ENCODE measurements around the gene OSBP2.

Gene OSBP2

GRCh38 chr22:30828187-30829155, 133.8 kb downstream of the OSBP2 start:
- no peak for DNase-seq
- Histone ChIP-seq H3K4me3 (ENCODE audit: insufficient read depth in 1 of 2, low read depth in 1 of 2, low read length in 2 of 2) (no peak overlapping the region), H3K4me2 (ENCODE audit: low read length, poor library complexity, severe bottlenecking) (no peak overlapping the region), H3K27me3 (ENCODE audit: control insufficient read depth in 1 of 2, insufficient read depth in 1 of 2, low read length in 2 of 2) (peaks cover 5 to 56% of the 10 kb centered on the region in 2 experiments), H3K9ac (ENCODE audit: low read length) (no peak overlapping the region), H3K36me3 (ENCODE audit: control insufficient read depth in 1 of 2, insufficient read depth in 2 of 2, low read depth in 1 of 2, low read length in 2 of 2) (no peaks in the 10 kb centered on the region), H2BK12ac (ENCODE audit: low read length in 2 of 2) (no peak overlapping the region), H3K9me3 (ENCODE audit: control insufficient read depth, low read length) (no peaks in the 10 kb centered on the region), H3K23ac (ENCODE audit: low read length in 2 of 2) (peak overlapping the region in 1 of 2 experiments; percentile 36), H3K14ac (ENCODE audit: low read length in 2 of 2) (no peak overlapping the region), H4K8ac (ENCODE audit: low read length) (no peak overlapping the region), H2AK5ac (ENCODE audit: low read length, severe bottlenecking) (no peak overlapping the region), H2BK15ac (ENCODE audit: low read depth, poor library complexity, severe bottlenecking) (no peak overlapping the region), H4K91ac (ENCODE audit: low read length) (no peak overlapping the region), H3K79me1 (replicated peaks; ENCODE audit: low read length, poor library complexity, severe bottlenecking) (no peaks in the 10 kb centered on the region), H3K27ac (ENCODE audit: low read length, poor library complexity, severe bottlenecking) (no peak overlapping the region), H3K4ac (ENCODE audit: low read depth in 1 of 2, low read length in 2 of 2) (no peak overlapping the region), H2AFZ (ENCODE audit: low read depth, low read length) (no peak overlapping the region), H2BK5ac (ENCODE audit: low read depth, low read length, poor library complexity, severe bottlenecking) (no peak overlapping the region), H2BK120ac (ENCODE audit: low read depth, low read length) (no peak overlapping the region), H3K4me1 (ENCODE audit: control insufficient read depth, insufficient read depth, low read depth, low read length) (peaks cover 1% of the 10 kb centered on the region), H3K18ac (ENCODE audit: low read depth in 1 of 2, low read length in 2 of 2) (no peak overlapping the region)
- WGBS = 81% methylated on average over 14 of the region's 14 CpGs

- H2AK5ac ChIP-seq (ENCODE audit: low read length, severe bottlenecking) = no peak overlapping the region
- peak overlapping the region in 1 of 2 experiments; percentile 31 for H3K4me3 ChIP-seq (ENCODE audit: insufficient read depth in 1 of 2, low read depth in 1 of 2, low read length in 2 of 2)
- H2BK12ac ChIP-seq (ENCODE audit: low read length in 2 of 2) = no peak overlapping the region
- no peak overlapping the region for H3K18ac ChIP-seq (ENCODE audit: low read depth in 1 of 2, low read length in 2 of 2)
- H2BK15ac ChIP-seq (ENCODE audit: low read depth, poor library complexity, severe bottlenecking) = no peak overlapping the region
- H3K4me1 ChIP-seq (ENCODE audit: control insufficient read depth, insufficient read depth, low read depth, low read length) = peaks cover 1% of the 10 kb centered on the region
- no peak overlapping the region for H3K4me2 ChIP-seq (ENCODE audit: low read length, poor library complexity, severe bottlenecking)
- no peak overlapping the region for H3K14ac ChIP-seq (ENCODE audit: low read length in 2 of 2)
- no peak overlapping the region for H4K91ac ChIP-seq (ENCODE audit: low read length)
- H4K8ac ChIP-seq (ENCODE audit: low read length) = no peak overlapping the region
- DNase-seq = no peak
- no peaks in the 10 kb centered on the region for H3K79me1 ChIP-seq (replicated peaks; ENCODE audit: low read length, poor library complexity, severe bottlenecking)
- H2BK120ac ChIP-seq (ENCODE audit: low read depth, low read length) = no peak overlapping the region
- H2BK5ac ChIP-seq (ENCODE audit: low read depth, low read length, poor library complexity, severe bottlenecking) = no peak overlapping the region
- no peak overlapping the region for H2AFZ ChIP-seq (ENCODE audit: low read depth, low read length)
- H3K9me3 ChIP-seq (ENCODE audit: control insufficient read depth, low read length) = no peaks in the 10 kb centered on the region
- no peak overlapping the region for H3K23ac ChIP-seq (ENCODE audit: low read length in 2 of 2)
- peaks cover 0 to 40% of the 10 kb centered on the region in 2 experiments for H3K27me3 ChIP-seq (ENCODE audit: control insufficient read depth in 1 of 2, insufficient read depth in 1 of 2, low read length in 2 of 2)
- no peak overlapping the region for H3K27ac ChIP-seq (ENCODE audit: low read length, poor library complexity, severe bottlenecking)
- H3K4ac ChIP-seq (ENCODE audit: low read depth in 1 of 2, low read length in 2 of 2) = no peak overlapping the region
- 78% methylated on average over 12 of the region's 12 CpGs for WGBS
- peak overlapping the region; percentile 74 for H3K9ac ChIP-seq (ENCODE audit: low read length)
- no peaks in the 10 kb centered on the region for H3K36me3 ChIP-seq (ENCODE audit: control insufficient read depth in 1 of 2, insufficient read depth in 2 of 2, low read depth in 1 of 2, low read length in 2 of 2)
Observed at GRCh38 chr22:30829901-30830550, 135.4 kb downstream of the OSBP2 start.

DNA sequence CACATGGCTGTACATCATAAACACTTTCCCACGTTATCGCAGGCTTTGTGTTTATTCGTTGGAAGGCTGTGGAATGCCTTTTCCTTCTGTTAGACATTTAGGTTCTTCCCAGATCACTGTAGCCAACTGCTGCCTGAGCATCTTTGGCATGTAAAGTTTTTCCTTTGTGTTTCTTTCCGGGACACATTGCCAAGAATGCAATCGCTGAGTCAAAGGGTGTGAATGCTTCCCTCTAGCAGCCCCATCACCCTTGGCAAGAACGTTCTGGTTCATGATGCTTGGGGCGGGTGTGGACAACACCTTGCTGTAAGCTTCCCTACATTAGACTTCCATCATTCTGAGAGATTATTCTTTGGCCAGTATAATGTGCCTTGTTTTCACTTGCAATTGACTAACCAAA, 136.2 kb downstream of the OSBP2 start:
- no peak overlapping the region for H2BK15ac ChIP-seq (ENCODE audit: low read depth, poor library complexity, severe bottlenecking)
- peaks cover 1% of the 10 kb centered on the region for H3K4me1 ChIP-seq (ENCODE audit: control insufficient read depth, insufficient read depth, low read depth, low read length)
- H3K23ac ChIP-seq (ENCODE audit: low read length in 2 of 2) = no peak overlapping the region
- H4K8ac ChIP-seq (ENCODE audit: low read length) = no peak overlapping the region
- no peak overlapping the region for H2BK120ac ChIP-seq (ENCODE audit: low read depth, low read length)
- no peak overlapping the region for H3K14ac ChIP-seq (ENCODE audit: low read length in 2 of 2)
- no peak overlapping the region for H3K27ac ChIP-seq (ENCODE audit: low read length, poor library complexity, severe bottlenecking)
- H2BK12ac ChIP-seq (ENCODE audit: low read length in 2 of 2) = no peak overlapping the region
- no peaks in the 10 kb centered on the region for H3K36me3 ChIP-seq (ENCODE audit: control insufficient read depth in 1 of 2, insufficient read depth in 2 of 2, low read depth in 1 of 2, low read length in 2 of 2)
- peak overlapping the region; percentile 74 for H3K9ac ChIP-seq (ENCODE audit: low read length)
- no peak overlapping the region for H4K91ac ChIP-seq (ENCODE audit: low read length)
- no peak overlapping the region for H2AK5ac ChIP-seq (ENCODE audit: low read length, severe bottlenecking)
- H3K9me3 ChIP-seq (ENCODE audit: control insufficient read depth, low read length) = no peaks in the 10 kb centered on the region
- H3K4ac ChIP-seq (ENCODE audit: low read depth in 1 of 2, low read length in 2 of 2) = no peak overlapping the region
- H2BK5ac ChIP-seq (ENCODE audit: low read depth, low read length, poor library complexity, severe bottlenecking) = no peak overlapping the region
- no peak overlapping the region for H3K4me2 ChIP-seq (ENCODE audit: low read length, poor library complexity, severe bottlenecking)
- no peak overlapping the region for H2AFZ ChIP-seq (ENCODE audit: low read depth, low read length)
- H3K27me3 ChIP-seq (ENCODE audit: control insufficient read depth in 1 of 2, insufficient read depth in 1 of 2, low read length in 2 of 2) = peaks cover 0 to 31% of the 10 kb centered on the region in 2 experiments
- no peak for DNase-seq
- no peak overlapping the region for H3K18ac ChIP-seq (ENCODE audit: low read depth in 1 of 2, low read length in 2 of 2)
- H3K4me3 ChIP-seq (ENCODE audit: insufficient read depth in 1 of 2, low read depth in 1 of 2, low read length in 2 of 2) = no peak overlapping the region
- whole genome bisulfite sequencing = 79% methylated on average over 7 of the region's 7 CpGs
- no peaks in the 10 kb centered on the region for H3K79me1 ChIP-seq (replicated peaks; ENCODE audit: low read length, poor library complexity, severe bottlenecking)

- peaks cover 1% of the 10 kb centered on the region for H3K4me1 ChIP-seq (ENCODE audit: control insufficient read depth, insufficient read depth, low read depth, low read length)
- no peak overlapping the region for H4K91ac ChIP-seq (ENCODE audit: low read length)
- DNase-seq = no peak
- no peaks in the 10 kb centered on the region for H3K9me3 ChIP-seq (ENCODE audit: control insufficient read depth, low read length)
- peaks cover 0 to 34% of the 10 kb centered on the region in 2 experiments for H3K27me3 ChIP-seq (ENCODE audit: control insufficient read depth in 1 of 2, insufficient read depth in 1 of 2, low read length in 2 of 2)
- H3K4me3 ChIP-seq (ENCODE audit: insufficient read depth in 1 of 2, low read depth in 1 of 2, low read length in 2 of 2) = no peak overlapping the region
- no peak overlapping the region for H2BK15ac ChIP-seq (ENCODE audit: low read depth, poor library complexity, severe bottlenecking)
- H3K18ac ChIP-seq (ENCODE audit: low read depth in 1 of 2, low read length in 2 of 2) = no peak overlapping the region
- no peak overlapping the region for H2AFZ ChIP-seq (ENCODE audit: low read depth, low read length)
- H3K27ac ChIP-seq (ENCODE audit: low read length, poor library complexity, severe bottlenecking) = no peak overlapping the region
- no peak overlapping the region for H3K9ac ChIP-seq (ENCODE audit: low read length)
- no peak overlapping the region for H2BK12ac ChIP-seq (ENCODE audit: low read length in 2 of 2)
- H3K4ac ChIP-seq (ENCODE audit: low read depth in 1 of 2, low read length in 2 of 2) = no peak overlapping the region
- no peak overlapping the region for H2BK120ac ChIP-seq (ENCODE audit: low read depth, low read length)
- H3K23ac ChIP-seq (ENCODE audit: low read length in 2 of 2) = no peak overlapping the region
- no peak overlapping the region for H4K8ac ChIP-seq (ENCODE audit: low read length)
- H2AK5ac ChIP-seq (ENCODE audit: low read length, severe bottlenecking) = no peak overlapping the region
- WGBS = 92% methylated on average over 6 of the region's 6 CpGs
- no peaks in the 10 kb centered on the region for H3K36me3 ChIP-seq (ENCODE audit: control insufficient read depth in 1 of 2, insufficient read depth in 2 of 2, low read depth in 1 of 2, low read length in 2 of 2)
- H2BK5ac ChIP-seq (ENCODE audit: low read depth, low read length, poor library complexity, severe bottlenecking) = no peak overlapping the region
- no peak overlapping the region for H3K4me2 ChIP-seq (ENCODE audit: low read length, poor library complexity, severe bottlenecking)
- H3K79me1 ChIP-seq (replicated peaks; ENCODE audit: low read length, poor library complexity, severe bottlenecking) = no peaks in the 10 kb centered on the region
- H3K14ac ChIP-seq (ENCODE audit: low read length in 2 of 2) = no peak overlapping the region
Observed at GRCh38 chr22:30832407-30832987, 137.8 kb downstream of the OSBP2 start.
